Subcutaneous preadipocyte (primary cell): ENCODE measurements around the gene ARPP19. TPM values are rescaled to one million over a fixed set of nuclear protein-coding genes. Genes with fewer than 3 reads are reported as not detected.

Experiments used
- total RNA-seq: library from RNA; depleted of rRNA; stranded (reverse); fragments of >200 nt; gene quantifications from 2 replicates; pipeline ENCODE4 v1.2.3, GENCODE V29; 2012

The ARPP19 gene, protein sequence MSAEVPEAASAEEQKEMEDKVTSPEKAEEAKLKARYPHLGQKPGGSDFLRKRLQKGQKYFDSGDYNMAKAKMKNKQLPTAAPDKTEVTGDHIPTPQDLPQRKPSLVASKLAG
- total RNA-seq: 76.8 and 109 TPM in 2 replicates

DNA sequence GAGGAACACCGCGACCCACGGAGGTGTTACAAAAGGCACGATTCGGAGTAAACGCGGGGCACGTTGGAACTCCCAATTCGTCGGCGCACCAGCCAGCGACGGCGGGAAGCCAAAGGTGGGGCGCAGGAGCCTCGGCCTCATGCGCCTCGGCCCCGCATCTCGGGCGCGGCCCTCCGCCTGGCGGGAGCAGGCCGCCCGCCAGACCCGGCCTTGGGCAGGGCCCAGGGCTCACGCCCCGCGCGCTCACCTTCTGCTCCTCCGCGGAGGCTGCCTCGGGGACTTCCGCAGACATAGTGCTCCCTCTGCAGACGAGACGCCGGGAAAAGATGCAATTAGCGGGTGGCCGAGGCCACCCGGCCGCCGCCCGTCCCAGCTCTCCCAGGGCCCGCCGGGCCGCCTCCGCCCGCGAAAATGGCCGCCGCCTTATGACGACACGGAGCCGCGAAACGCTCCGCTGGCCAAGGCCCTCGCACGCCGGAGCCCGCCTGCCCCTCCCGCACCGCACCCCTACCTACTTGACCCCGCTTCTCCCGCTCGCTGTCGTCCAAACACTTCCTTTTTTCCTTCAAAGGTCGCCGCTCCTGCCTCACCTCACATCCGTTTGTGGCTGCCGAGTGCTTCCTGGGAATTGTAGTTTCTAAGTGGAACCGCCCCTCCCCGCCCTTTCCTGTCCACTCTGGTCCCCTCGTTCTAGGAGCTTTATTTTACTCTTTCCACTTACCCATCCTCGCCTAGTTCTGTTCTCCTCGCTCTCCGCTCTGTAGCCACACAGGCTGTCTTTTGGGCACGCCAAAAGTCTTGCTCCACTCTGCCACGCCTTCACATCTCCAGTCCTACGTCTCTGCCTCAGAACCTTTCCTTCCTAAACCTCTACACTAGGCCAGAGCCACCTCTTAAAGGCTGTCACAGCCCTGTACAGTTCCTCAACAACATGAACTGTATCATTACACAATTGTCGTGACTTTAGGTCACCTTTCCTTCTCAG lies at the start of gene ARPP19:
Gene ARPP19, minus strand, starts transcription at position 430 of the 985 bp plus-strand sequence. Its CDS starts 138 bp downstream, at position 292.

DNA sequence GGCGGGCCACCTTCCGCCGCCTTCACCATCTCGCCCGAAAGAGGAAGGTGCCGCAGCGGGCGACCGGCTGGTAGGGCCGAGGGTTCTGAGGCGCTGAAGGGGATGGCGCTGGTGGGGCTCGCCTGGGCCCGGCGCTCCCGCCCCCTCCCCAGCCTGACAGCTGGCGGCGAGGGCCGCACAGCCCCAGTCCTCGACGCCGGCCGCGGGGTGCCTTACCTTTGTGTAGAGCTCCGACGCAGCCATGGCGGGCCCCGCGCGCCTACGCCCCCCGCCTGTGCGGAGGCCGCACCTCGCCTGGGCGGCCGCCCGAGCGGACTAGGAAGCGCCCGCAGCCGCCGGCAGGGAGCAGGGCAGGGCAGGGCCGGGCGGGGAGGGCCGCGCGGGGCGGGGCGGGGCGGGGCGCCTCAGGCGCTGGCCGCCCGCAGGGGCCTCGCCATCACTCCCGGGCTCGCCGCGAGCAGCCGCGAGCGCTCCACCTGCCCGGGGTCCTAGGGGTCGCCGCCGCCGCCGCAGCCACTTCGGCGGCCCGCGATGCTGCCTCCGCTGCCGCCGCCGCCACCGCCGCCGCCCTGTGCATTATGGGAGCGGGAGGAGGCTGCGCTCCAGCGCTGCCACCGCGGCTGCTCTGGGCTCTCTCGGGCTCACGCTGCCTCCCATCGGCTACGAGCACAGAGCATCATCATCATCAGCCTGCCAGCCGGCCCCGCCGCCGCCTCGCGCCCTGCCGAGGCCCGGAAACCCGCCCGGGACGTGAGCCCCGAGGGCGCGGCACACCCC lies 40.1 kb downstream of the ARPP19 start, which contains the start of gene MYO5A:
Gene MYO5A, minus strand, starts transcription at position 317 of the 777 bp plus-strand sequence. Its CDS starts 74 bp downstream, at position 243.

Other genes with a start within 250 kb of the ARPP19 start
- gene MYO5A, start 40.1 kb downstream of the ARPP19 start, total RNA-seq: 44.5 and 82.5 TPM in 2 replicates
- 14.1 and 22.4 TPM in 2 replicates for gene ATOSA, start 110.4 kb upstream of the ARPP19 start, total RNA-seq
- not detected in 2 replicates for gene ONECUT1, start 221.3 kb upstream of the ARPP19 start, total RNA-seq